ENCODE results near the gene EPHA3. TPM values are rescaled to one million over a fixed set of nuclear protein-coding genes. Genes with fewer than 3 reads are reported as not detected.

Gene EPHA3
- polyA plus RNA-seq, 1 donor from 2014 or later: 33.0 TPM

DNA sequence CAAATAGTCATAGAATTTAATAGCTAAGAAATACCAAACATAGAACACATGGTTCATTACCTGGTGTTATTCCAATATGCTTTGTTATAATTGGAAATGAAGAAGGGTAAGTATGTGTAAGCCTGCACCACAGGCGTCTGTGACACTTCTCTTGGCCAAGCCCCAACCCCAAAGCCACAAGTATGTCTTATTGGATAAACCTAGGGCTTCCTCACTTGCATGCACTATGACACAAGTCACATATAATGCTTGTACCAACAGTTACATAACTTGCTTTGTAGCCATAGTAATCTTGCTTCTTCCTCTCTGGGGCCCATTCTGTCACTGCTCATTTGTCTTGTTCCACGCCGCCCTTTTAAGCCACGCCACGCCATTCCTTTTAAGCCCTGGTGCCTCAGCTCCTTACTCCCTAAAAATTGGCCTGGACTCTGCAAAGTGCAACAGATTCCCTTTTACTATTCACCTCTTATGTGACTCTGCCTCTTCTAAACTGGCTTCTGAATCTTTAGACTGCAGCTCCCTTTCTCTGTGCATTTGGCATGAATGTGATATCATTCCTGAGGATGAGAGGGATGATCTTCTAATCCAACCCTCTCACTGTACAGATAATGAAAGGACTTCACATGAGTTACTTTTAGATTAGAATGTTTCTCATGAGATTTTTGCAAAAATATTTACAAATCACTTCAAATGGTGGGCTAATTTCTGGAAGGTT lies 48.1 kb upstream of the EPHA3 start:
- Histone ChIP-seq H3K27me3 (ENCODE audit: insufficient read depth, low read depth, low read length) (no peaks in the 10 kb centered on the region), H3K9me3 (ENCODE audit: low read length) (no peaks in the 10 kb centered on the region), H3K79me2 (replicated peaks; ENCODE audit: insufficient read depth, low read length) (no peaks in the 10 kb centered on the region), H3K9ac (ENCODE audit: low read length) (no peak overlapping the region), H2AFZ (ENCODE audit: low read depth, low read length) (no peak overlapping the region), H3K4me2 (ENCODE audit: low read length) (no peak overlapping the region), H4K20me1 (ENCODE audit: insufficient read depth) (no peaks in the 10 kb centered on the region), H3K27ac (ENCODE audit: low read length) (no peak overlapping the region), H3K4me3 (ENCODE audit: low read length) (no peak overlapping the region), H3K9me2 (ENCODE audit: insufficient read depth, low read length) (no peaks in the 10 kb centered on the region), H3F3A (ENCODE audit: insufficient read depth, low read length, poor library complexity, severe bottlenecking) (no peaks in the 10 kb centered on the region), H3K36me3 (ENCODE audit: insufficient read depth, low read length) (no peaks in the 10 kb centered on the region)
- TF ChIP-seq EZH2 (IDR thresholded peaks at IDR 0.05; ENCODE audit: borderline replicate concordance, insufficient read depth, low read length, poor library complexity, severe bottlenecking) (no peak), MXI1 (conservative IDR thresholded peaks at IDR 0.05; ENCODE audit: poor library complexity, severe bottlenecking) (no peak), POLR2AphosphoS5 (IDR thresholded peaks at IDR 0.05) (no peak), TAF1 (IDR thresholded peaks at IDR 0.05; ENCODE audit: low read depth) (no peak), EP300 (conservative IDR thresholded peaks at IDR 0.05; ENCODE audit: poor library complexity, severe bottlenecking) (no peak), SMC3 (conservative IDR thresholded peaks at IDR 0.05; ENCODE audit: poor library complexity) (no peak), RAD21 (conservative IDR thresholded peaks at IDR 0.05) (no peak)
- TF ChIP-seq, protein P1, sequence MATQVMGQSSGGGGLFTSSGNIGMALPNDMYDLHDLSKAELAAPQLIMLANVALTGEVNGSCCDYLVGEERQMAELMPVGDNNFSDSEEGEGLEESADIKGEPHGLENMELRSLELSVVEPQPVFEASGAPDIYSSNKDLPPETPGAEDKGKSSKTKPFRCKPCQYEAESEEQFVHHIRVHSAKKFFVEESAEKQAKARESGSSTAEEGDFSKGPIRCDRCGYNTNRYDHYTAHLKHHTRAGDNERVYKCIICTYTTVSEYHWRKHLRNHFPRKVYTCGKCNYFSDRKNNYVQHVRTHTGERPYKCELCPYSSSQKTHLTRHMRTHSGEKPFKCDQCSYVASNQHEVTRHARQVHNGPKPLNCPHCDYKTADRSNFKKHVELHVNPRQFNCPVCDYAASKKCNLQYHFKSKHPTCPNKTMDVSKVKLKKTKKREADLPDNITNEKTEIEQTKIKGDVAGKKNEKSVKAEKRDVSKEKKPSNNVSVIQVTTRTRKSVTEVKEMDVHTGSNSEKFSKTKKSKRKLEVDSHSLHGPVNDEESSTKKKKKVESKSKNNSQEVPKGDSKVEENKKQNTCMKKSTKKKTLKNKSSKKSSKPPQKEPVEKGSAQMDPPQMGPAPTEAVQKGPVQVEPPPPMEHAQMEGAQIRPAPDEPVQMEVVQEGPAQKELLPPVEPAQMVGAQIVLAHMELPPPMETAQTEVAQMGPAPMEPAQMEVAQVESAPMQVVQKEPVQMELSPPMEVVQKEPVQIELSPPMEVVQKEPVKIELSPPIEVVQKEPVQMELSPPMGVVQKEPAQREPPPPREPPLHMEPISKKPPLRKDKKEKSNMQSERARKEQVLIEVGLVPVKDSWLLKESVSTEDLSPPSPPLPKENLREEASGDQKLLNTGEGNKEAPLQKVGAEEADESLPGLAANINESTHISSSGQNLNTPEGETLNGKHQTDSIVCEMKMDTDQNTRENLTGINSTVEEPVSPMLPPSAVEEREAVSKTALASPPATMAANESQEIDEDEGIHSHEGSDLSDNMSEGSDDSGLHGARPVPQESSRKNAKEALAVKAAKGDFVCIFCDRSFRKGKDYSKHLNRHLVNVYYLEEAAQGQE (IDR thresholded peaks at IDR 0.05; ENCODE audit: borderline replicate concordance): no peak
- TF ChIP-seq, protein P2, sequence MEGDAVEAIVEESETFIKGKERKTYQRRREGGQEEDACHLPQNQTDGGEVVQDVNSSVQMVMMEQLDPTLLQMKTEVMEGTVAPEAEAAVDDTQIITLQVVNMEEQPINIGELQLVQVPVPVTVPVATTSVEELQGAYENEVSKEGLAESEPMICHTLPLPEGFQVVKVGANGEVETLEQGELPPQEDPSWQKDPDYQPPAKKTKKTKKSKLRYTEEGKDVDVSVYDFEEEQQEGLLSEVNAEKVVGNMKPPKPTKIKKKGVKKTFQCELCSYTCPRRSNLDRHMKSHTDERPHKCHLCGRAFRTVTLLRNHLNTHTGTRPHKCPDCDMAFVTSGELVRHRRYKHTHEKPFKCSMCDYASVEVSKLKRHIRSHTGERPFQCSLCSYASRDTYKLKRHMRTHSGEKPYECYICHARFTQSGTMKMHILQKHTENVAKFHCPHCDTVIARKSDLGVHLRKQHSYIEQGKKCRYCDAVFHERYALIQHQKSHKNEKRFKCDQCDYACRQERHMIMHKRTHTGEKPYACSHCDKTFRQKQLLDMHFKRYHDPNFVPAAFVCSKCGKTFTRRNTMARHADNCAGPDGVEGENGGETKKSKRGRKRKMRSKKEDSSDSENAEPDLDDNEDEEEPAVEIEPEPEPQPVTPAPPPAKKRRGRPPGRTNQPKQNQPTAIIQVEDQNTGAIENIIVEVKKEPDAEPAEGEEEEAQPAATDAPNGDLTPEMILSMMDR (IDR thresholded peaks at IDR 0.05; ENCODE audit: poor library complexity, severe bottlenecking): no peak

DNA sequence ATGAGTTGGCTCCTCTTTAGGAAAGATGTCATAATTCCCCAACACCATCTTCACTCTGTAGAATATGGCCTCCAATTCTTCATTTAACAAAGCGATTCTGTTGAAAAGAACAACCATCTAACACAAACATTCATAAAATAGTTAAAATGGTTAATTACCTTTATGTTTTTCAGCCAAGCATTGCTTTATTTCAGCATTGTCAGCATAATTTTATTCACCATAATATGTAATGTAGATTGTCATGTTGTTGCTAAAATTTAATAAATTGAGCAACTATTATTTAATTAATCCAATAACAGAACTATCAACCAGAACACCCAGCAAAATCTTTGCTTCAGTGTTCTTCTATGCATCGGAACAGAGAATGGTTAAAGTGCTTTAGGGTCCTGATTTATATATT lies 46.2 kb upstream of the EPHA3 start:
- Histone ChIP-seq H3K27me3 (ENCODE audit: insufficient read depth, low read depth, low read length) (no peaks in the 10 kb centered on the region), H3K79me2 (replicated peaks; ENCODE audit: insufficient read depth, low read length) (no peaks in the 10 kb centered on the region), H3F3A (ENCODE audit: insufficient read depth, low read length, poor library complexity, severe bottlenecking) (no peaks in the 10 kb centered on the region), H3K9me2 (ENCODE audit: insufficient read depth, low read length) (no peaks in the 10 kb centered on the region), H2AFZ (ENCODE audit: low read depth, low read length) (no peak overlapping the region), H4K20me1 (ENCODE audit: insufficient read depth) (no peaks in the 10 kb centered on the region), H3K4me3 (ENCODE audit: low read length) (no peak overlapping the region), H3K9me3 (ENCODE audit: low read length) (no peaks in the 10 kb centered on the region), H3K27ac (ENCODE audit: low read length) (no peak overlapping the region), H3K4me2 (ENCODE audit: low read length) (no peak overlapping the region), H3K9ac (ENCODE audit: low read length) (no peak overlapping the region), H3K36me3 (ENCODE audit: insufficient read depth, low read length) (no peaks in the 10 kb centered on the region)
- TF ChIP-seq RAD21 (conservative IDR thresholded peaks at IDR 0.05) (no peak), EZH2 (IDR thresholded peaks at IDR 0.05; ENCODE audit: borderline replicate concordance, insufficient read depth, low read length, poor library complexity, severe bottlenecking) (no peak), POLR2AphosphoS5 (IDR thresholded peaks at IDR 0.05) (no peak), TAF1 (IDR thresholded peaks at IDR 0.05; ENCODE audit: low read depth) (no peak), EP300 (conservative IDR thresholded peaks at IDR 0.05; ENCODE audit: poor library complexity, severe bottlenecking) (no peak), MXI1 (conservative IDR thresholded peaks at IDR 0.05; ENCODE audit: poor library complexity, severe bottlenecking) (no peak)
- TF ChIP-seq, protein P1 (IDR thresholded peaks at IDR 0.05; ENCODE audit: borderline replicate concordance): no peak
- TF ChIP-seq, protein P2 (IDR thresholded peaks at IDR 0.05; ENCODE audit: poor library complexity, severe bottlenecking): no peak
